Uterus (tissue), 2 donors: ENCODE measurements around the gene KPTN.

Source experiments
- POLR2A ChIP-seq, 2 donors: fragments of 450-650 bp; IDR thresholded peaks; one replicate each; pipeline ENCODE4 v1.6.1; 2016; ENCODE audit warnings: antibody characterized with exemption in 2 of 2, mild to moderate bottlenecking in 1 of 2, moderate library complexity in 1 of 2
- TF ChIP-seq, protein P1 (sequence below), 4 experiments: fragments of 200-600 bp in 2 of 4; fragments of 450-650 bp in 2 of 4; sonication (generic) in 2 of 4; IDR thresholded peaks; one replicate each; pipeline ENCODE4 v1.5.1; 2016 to 2019; ENCODE audit warnings: antibody characterized with exemption in 4 of 4, mild to moderate bottlenecking in 2 of 4, moderate library complexity in 1 of 4

DNA sequence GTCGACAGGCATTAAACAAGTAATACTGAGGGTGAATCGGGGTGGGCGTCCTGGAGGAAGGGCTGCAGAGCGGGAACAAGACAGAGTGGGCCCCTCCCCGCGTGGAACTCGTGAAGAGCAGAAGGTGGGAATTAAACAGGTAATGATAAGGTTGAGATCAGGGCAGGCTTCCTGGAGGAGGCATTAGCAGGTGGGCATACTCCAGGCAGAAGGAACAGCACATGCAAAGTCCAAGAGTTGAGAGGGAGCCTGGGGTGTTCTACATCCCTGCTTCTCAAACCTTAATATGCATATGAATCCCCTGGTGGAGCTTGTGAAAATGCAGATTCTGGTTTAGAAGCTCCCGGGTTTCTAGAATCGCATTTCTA is 35.7 kb downstream of the KPTN start:
- TF ChIP-seq, protein P1, sequence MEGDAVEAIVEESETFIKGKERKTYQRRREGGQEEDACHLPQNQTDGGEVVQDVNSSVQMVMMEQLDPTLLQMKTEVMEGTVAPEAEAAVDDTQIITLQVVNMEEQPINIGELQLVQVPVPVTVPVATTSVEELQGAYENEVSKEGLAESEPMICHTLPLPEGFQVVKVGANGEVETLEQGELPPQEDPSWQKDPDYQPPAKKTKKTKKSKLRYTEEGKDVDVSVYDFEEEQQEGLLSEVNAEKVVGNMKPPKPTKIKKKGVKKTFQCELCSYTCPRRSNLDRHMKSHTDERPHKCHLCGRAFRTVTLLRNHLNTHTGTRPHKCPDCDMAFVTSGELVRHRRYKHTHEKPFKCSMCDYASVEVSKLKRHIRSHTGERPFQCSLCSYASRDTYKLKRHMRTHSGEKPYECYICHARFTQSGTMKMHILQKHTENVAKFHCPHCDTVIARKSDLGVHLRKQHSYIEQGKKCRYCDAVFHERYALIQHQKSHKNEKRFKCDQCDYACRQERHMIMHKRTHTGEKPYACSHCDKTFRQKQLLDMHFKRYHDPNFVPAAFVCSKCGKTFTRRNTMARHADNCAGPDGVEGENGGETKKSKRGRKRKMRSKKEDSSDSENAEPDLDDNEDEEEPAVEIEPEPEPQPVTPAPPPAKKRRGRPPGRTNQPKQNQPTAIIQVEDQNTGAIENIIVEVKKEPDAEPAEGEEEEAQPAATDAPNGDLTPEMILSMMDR (IDR thresholded peaks at IDR 0.05): no peak
- no peak for TF ChIP-seq POLR2A (IDR thresholded peaks at IDR 0.05)
